Activated naive CD8-positive, alpha-beta T cell (primary cell): Measurements from ENCODE around the gene FAM3A.
"Not testable (repeated sequence)": the region's sequence is repeated elsewhere in the genome, so short reads cannot be mapped to it uniquely, and the experiment has no call there.

Experiments
- H3K27ac Mint-ChIP-seq: one replicate; pipeline ENCODE4 v1.8.0; 2021; ENCODE audit warnings: mixed read lengths
- H3K27me3 Mint-ChIP-seq: one replicate; pipeline ENCODE4 v1.8.0; 2021; ENCODE audit warnings: mixed read lengths
- H3K36me3 Mint-ChIP-seq: one replicate; pipeline ENCODE4 v1.8.0; 2021; ENCODE audit warnings: mixed read lengths
- H3K4me1 Mint-ChIP-seq: one replicate; pipeline ENCODE4 v1.8.0; 2021; ENCODE audit warnings: low read depth, mixed read lengths
- H3K4me3 Mint-ChIP-seq: one replicate; pipeline ENCODE4 v1.8.0; 2021; ENCODE audit warnings: mild to moderate bottlenecking, mixed read lengths
- H3K9me3 Mint-ChIP-seq: one replicate; pipeline ENCODE4 v1.8.0; 2021; ENCODE audit warnings: low read depth, mixed read lengths

Gene FAM3A

GRCh38 chrX:154517101-154517781 is 1.2 kb upstream of the FAM3A start:
- no peak overlapping the region for H3K27ac Mint-ChIP-seq
- H3K9me3 Mint-ChIP-seq = no peaks in the 10 kb centered on the region
- no peaks in the 10 kb centered on the region for H3K27me3 Mint-ChIP-seq
- peaks cover 17% of the 10 kb centered on the region for H3K4me1 Mint-ChIP-seq
- peak overlapping the region; percentile 32 for H3K4me3 Mint-ChIP-seq
- no peaks in the 10 kb centered on the region for H3K36me3 Mint-ChIP-seq

DNA sequence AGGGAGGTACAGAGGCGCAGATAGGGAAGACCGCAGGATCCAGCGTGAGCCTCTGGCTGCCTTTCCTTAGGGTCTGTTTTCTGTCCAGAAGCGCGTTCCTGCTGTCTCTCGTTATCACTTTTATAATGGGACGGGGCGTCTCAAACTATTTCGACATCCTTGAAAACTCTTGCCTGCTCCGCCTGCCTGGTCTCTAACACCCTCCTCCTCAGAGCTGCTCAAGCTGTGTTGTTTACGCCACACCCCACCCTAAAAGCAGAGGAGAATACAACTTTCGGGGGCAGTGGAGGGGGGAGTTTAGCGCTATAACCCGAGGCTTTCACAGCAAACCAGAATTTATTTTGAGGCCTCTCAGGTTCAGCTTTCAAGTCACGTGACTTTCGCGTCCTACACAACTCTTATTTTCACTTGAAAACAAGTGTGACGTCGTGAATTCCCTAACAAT is 646 bp upstream of the FAM3A start:
- Mint-ChIP-seq H3K4me3 (peak overlapping the region; percentile 79), H3K4me1 (peaks cover 20% of the 10 kb centered on the region), H3K27me3 (no peaks in the 10 kb centered on the region), H3K9me3 (no peaks in the 10 kb centered on the region), H3K27ac (peak overlapping the region; percentile 78), H3K36me3 (no peaks in the 10 kb centered on the region)

DNA sequence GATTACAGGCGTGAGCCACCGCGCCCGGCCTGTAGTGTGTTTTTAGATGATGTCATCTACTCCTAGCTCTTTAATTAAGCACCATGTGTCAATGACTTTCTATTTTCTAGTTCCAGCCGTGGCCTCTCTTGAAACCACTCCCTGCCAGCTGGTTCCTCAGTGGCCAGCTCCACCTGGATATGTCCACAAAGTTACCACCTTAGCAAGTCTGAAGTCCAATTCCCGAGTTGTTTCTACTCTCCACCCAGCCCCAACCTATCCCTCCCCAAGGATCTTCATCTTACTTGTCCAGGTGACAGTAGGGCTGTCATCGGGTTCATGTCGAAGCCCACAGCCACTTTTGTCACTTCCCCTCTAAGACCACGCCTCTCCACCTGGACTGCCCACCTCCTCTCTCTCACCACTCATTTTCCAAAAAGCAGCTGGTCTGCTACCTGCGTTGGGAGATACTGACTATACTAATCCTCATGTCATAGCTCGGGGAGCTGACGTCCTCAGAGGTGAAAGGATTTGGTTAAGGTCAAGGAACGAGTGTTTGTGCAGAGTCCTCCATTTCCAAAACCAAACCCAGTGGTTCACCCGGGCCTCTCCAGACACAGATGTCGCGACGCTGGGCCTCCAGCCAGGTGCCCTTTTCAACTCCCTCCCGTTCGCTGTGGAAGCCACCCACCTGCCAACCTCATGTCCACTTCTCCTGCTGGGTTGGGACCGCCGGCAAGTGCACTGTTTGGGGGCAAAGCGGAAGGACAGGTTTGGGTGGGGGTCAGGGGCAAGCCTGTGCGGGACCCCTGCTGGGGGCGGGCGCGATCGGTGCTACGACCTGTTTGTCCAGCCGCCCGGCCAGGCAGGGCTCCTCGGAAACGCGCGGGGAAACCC is 704 bp downstream of the FAM3A start:
- Mint-ChIP-seq H3K27me3 (no peaks in the 10 kb centered on the region), H3K4me3 (peak overlapping the region; percentile 87)

GRCh38 chrX:154513716-154514115 is 2.3 kb downstream of the FAM3A start:
- no peaks in the 10 kb centered on the region for H3K9me3 Mint-ChIP-seq
- H3K36me3 Mint-ChIP-seq = peaks cover 4% of the 10 kb centered on the region
- peak overlapping the region; percentile 51 for H3K4me3 Mint-ChIP-seq
- H3K27ac Mint-ChIP-seq = peak overlapping the region; percentile 72
- H3K27me3 Mint-ChIP-seq = no peaks in the 10 kb centered on the region
- peaks cover 28% of the 10 kb centered on the region for H3K4me1 Mint-ChIP-seq

More for the DNA sequence above, 704 bp downstream of the FAM3A start:
- H3K4me1 Mint-ChIP-seq = peaks cover 28% of the 10 kb centered on the region
- no peaks in the 10 kb centered on the region for H3K9me3 Mint-ChIP-seq
- H3K27ac Mint-ChIP-seq = peak overlapping the region; percentile 88
- H3K36me3 Mint-ChIP-seq = no peaks in the 10 kb centered on the region

- Mint-ChIP-seq H3K9me3 (no peaks in the 10 kb centered on the region), H3K4me3 (no peak overlapping the region), H3K36me3 (peaks cover 4% of the 10 kb centered on the region), H3K27me3 (no peaks in the 10 kb centered on the region), H3K27ac (no peak overlapping the region), H3K4me1 (peaks cover 28% of the 10 kb centered on the region)
Observed at GRCh38 chrX:154512879-154513553, 3.0 kb downstream of the FAM3A start.

DNA sequence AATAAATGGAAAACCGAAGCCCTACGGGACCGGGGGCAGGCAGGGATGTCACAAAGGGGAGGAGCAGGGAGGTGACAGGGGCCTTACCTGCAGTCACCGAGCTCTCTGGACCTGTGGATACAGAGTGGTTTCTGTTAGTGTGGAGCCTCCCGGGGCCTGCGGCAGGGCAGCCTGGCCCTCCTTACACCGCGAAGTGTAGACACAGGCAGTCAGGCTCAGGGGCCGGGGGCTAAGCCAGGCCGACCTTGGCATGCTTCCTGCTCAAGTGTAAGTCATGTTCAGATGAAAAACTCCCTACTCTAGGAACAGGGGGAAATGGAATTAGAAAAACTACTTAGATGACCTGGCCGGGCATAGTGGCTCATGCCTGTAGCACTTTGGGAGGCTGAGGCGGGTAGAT is 4.3 kb downstream of the FAM3A start:
- peaks cover 4% of the 10 kb centered on the region for H3K36me3 Mint-ChIP-seq
- no peaks in the 10 kb centered on the region for H3K9me3 Mint-ChIP-seq
- no peaks in the 10 kb centered on the region for H3K27me3 Mint-ChIP-seq
- peak overlapping the region; percentile 86 for H3K27ac Mint-ChIP-seq
- H3K4me3 Mint-ChIP-seq = peak overlapping the region; percentile 23
- peaks cover 25% of the 10 kb centered on the region for H3K4me1 Mint-ChIP-seq

DNA sequence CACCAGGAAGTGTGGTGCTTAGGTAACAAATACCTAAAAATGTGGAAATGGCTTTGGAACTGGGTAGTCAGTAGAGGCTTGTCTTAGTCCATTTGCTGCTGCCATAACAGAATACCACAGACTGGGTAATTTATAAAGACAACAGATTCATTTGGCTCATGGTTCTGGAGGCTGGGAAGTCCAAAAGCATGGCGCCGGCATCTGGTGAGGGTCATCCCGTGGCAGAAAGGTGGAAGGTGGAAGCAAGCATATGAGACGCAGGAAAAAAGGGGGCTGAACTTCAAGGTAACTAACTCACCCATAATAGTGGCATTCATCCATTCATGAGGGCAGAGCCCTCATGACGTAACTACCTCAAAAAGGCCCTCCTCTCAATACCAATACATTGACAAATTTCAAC is 6.6 kb downstream of the FAM3A start:
- no peak overlapping the region for H3K4me3 Mint-ChIP-seq
- H3K9me3 Mint-ChIP-seq = no peaks in the 10 kb centered on the region
- H3K36me3 Mint-ChIP-seq = peaks cover 4% of the 10 kb centered on the region
- no peak overlapping the region for H3K27ac Mint-ChIP-seq
- H3K27me3 Mint-ChIP-seq = no peaks in the 10 kb centered on the region
- peaks cover 19% of the 10 kb centered on the region for H3K4me1 Mint-ChIP-seq

- no peaks in the 10 kb centered on the region for H3K9me3 Mint-ChIP-seq
- peaks cover 13% of the 10 kb centered on the region for H3K4me1 Mint-ChIP-seq
- no peak overlapping the region for H3K27ac Mint-ChIP-seq
- H3K4me3 Mint-ChIP-seq = no peak overlapping the region
- no peaks in the 10 kb centered on the region for H3K27me3 Mint-ChIP-seq
- H3K36me3 Mint-ChIP-seq = peaks cover 4% of the 10 kb centered on the region
Observed at GRCh38 chrX:154508384-154508745, 7.7 kb downstream of the FAM3A start.

GRCh38 chrX:154507673-154508383 is 8.2 kb downstream of the FAM3A start:
- peaks cover 13% of the 10 kb centered on the region for H3K4me1 Mint-ChIP-seq
- no peak overlapping the region for H3K4me3 Mint-ChIP-seq
- no peaks in the 10 kb centered on the region for H3K27me3 Mint-ChIP-seq
- H3K9me3 Mint-ChIP-seq = no peaks in the 10 kb centered on the region
- peaks cover 4% of the 10 kb centered on the region for H3K36me3 Mint-ChIP-seq
- no peak overlapping the region for H3K27ac Mint-ChIP-seq

DNA sequence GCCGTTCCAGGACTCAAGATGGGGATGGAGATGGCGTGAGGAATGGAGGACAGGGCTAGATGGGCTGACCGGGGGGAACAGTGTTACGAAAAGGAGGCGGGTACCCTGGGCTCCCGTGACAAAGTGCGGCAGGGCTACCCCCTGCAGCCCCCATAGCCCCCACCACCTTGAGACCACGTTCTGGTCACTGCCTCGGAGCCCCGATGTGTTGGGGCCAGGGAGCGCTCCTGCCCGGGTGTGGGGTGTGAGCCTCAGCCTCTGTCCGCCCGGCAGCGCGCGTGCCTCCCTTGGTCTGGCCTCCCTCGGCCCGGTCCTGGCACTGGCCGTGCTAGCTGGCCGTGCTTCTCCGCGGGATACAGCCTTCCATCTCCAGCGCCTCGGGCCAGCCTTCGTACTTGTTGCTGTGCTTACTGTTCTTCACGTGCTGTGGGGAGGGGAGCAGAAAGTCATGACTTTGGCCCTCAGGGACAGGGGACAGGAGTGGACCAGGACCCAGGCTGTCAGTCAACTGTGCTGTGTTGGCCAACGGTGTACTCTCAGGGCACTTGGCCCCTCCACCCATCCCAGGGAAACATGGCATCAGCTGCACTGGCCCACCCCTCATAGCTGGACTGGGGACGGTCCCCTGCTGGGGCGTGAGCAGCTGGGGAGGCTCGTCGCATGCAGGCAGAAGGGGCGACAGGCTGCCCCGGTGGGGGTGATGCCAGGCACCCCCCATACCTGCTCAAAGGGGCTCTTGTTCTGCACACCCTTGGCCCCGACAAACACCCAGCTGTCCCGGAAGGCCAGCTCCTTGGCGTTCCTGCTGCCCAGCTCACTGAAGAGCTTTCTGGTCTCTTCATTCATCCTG is 9.3 kb downstream of the FAM3A start:
- Mint-ChIP-seq H3K27ac (no peak overlapping the region), H3K4me1 (peaks cover 9% of the 10 kb centered on the region), H3K9me3 (no peaks in the 10 kb centered on the region), H3K4me3 (no peak overlapping the region), H3K27me3 (no peaks in the 10 kb centered on the region), H3K36me3 (peaks cover 4% of the 10 kb centered on the region)

DNA sequence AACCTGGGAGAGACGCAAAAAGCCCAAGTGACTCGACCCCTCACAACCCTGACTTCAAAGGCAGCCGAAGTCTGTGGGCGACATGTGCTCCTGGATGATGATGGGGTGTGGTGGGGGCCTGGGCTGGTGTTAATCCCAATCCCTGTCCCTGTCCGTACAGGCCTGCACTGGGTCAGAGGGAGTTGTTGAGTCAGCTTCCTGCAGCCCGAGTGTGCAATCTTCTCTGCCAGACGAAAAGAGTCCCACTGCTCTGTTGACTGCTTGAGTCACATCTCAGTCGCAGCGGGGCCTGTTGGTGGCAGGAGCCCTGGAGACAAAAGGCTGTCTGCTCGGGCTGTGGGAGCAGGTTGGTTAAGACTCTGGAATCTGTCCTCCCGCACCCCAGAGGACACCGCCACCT is 10.3 kb downstream of the FAM3A start:
- Mint-ChIP-seq H3K4me1 (peaks cover under 1% of the 10 kb centered on the region), H3K27me3 (no peaks in the 10 kb centered on the region), H3K4me3 (no peak overlapping the region), H3K27ac (no peak overlapping the region), H3K9me3 (no peaks in the 10 kb centered on the region), H3K36me3 (peaks cover 4% of the 10 kb centered on the region)

DNA sequence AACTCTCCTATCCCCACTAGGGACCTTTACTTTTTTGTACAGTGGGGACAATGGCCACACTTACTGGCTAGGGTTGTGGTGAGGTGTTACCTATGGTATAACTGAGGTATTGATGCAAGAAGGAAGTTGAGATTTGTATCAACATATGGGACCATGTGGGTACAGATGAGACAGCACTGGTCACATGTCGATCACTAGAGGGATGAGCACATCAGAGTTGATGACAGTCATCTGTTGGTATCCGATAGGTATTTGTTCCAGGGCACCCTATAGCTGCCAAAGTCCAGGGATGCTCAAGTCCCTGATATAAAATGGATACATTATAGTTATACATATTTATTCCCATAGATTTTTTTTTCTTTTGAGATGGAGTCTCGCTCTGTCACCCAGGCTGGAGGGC is 13.0 kb downstream of the FAM3A start:
- Mint-ChIP-seq H3K36me3 (no peaks in the 10 kb centered on the region), H3K27ac (no peak overlapping the region)

GRCh38 chrX:154502098-154502497 is 13.9 kb downstream of the FAM3A start:
- no peaks in the 10 kb centered on the region for H3K4me1 Mint-ChIP-seq
- H3K9me3 Mint-ChIP-seq = no peaks in the 10 kb centered on the region

More for the DNA sequence above, 13.0 kb downstream of the FAM3A start:
- Mint-ChIP-seq H3K27me3 (no peaks in the 10 kb centered on the region), H3K4me1 (no peaks in the 10 kb centered on the region), H3K4me3 (no peak overlapping the region), H3K9me3 (no peaks in the 10 kb centered on the region)

GRCh38 chrX:154501423-154501822 is 14.6 kb downstream of the FAM3A start:
- H3K27ac Mint-ChIP-seq, H3K27me3 Mint-ChIP-seq, H3K36me3 Mint-ChIP-seq, H3K4me1 Mint-ChIP-seq, H3K4me3 Mint-ChIP-seq, H3K9me3 Mint-ChIP-seq: not testable (repeated sequence)

More at GRCh38 chrX:154502098-154502497, 13.9 kb downstream of the FAM3A start:
- Mint-ChIP-seq H3K27me3 (no peaks in the 10 kb centered on the region), H3K27ac (no peak overlapping the region), H3K36me3 (no peaks in the 10 kb centered on the region), H3K4me3 (no peak overlapping the region)
